SK-N-SH (cell line): ENCODE data around the gene PLCG2.

Experiments
- CHD2 ChIP-seq: fragments of 150-350 bp; IDR thresholded peaks from 2 replicates; pipeline ENCODE4 v1.6.1; 2018; ENCODE audit warnings: low read length; ENCODE audit not compliant: partially characterized antibody
- CTCF ChIP-seq: fragments of 200-600 bp; sonication (generic); IDR thresholded peaks from 2 replicates; pipeline ENCODE4 v1.6.1; 2017; ENCODE audit warnings: antibody characterized with exemption, mild to moderate bottlenecking, moderate library complexity
- ELF1 ChIP-seq: IDR thresholded peaks from 2 replicates; pipeline ENCODE4 v1.4.0; 2012
- EP300 ChIP-seq, 2 experiments: IDR thresholded peaks; 2 replicates each; pipeline versions ENCODE4 v1.4.0 to v1.6.1; 2012; ENCODE audit warnings: borderline replicate concordance in 1 of 2, low read depth in 1 of 2, low read length in 1 of 2
- GATA2 ChIP-seq: sonication (generic); formaldehyde crosslinking; IDR thresholded peaks from 2 replicates; pipeline ENCODE4 v1.5.0; 2020; ENCODE audit warnings: mild to moderate bottlenecking, missing genetic modification reagents
- JUND ChIP-seq: IDR thresholded peaks from 2 replicates; pipeline ENCODE4 v1.4.0; 2012
- MXI1 ChIP-seq: IDR thresholded peaks from 2 replicates; pipeline ENCODE4 v1.6.1; 2012; ENCODE audit warnings: mild to moderate bottlenecking, low read depth, low read length, improper control_type of control experiment
- POLR2AphosphoS5 ChIP-seq: IDR thresholded peaks from 2 replicates; pipeline ENCODE4 v1.6.1; 2012; ENCODE audit warnings: low read depth, low read length
- RFX5 ChIP-seq: IDR thresholded peaks from 2 replicates; pipeline ENCODE4 v1.6.1; 2012; ENCODE audit warnings: mild to moderate bottlenecking, improper control_type of control experiment, low read length
- SIN3A ChIP-seq: IDR thresholded peaks from 2 replicates; pipeline ENCODE4 v1.6.1; 2012; ENCODE audit warnings: low read depth, mild to moderate bottlenecking, low read length, moderate library complexity, borderline replicate concordance
- TAF1 ChIP-seq: IDR thresholded peaks from 2 replicates; pipeline ENCODE4 v1.6.1; 2012; ENCODE audit warnings: low read depth, mild to moderate bottlenecking, low read length, moderate library complexity, borderline replicate concordance
- TCF12 ChIP-seq: IDR thresholded peaks from 2 replicates; pipeline ENCODE4 v1.4.0; 2012
- ZBTB33 ChIP-seq: IDR thresholded peaks from 2 replicates; pipeline ENCODE4 v1.4.0; 2012; ENCODE audit warnings: low read depth, borderline replicate concordance

GRCh38 chr16:81920498-81920897 lies 141.4 kb downstream of the PLCG2 start:
- TF ChIP-seq POLR2AphosphoS5 (no peak), CTCF (no peak), TAF1 (no peak), RFX5 (no peak), EP300 (IDR thresholded peaks at IDR 0.05; ENCODE audit: borderline replicate concordance in 1 of 2, low read depth in 1 of 2, low read length in 1 of 2) (no peak), GATA2 (CRISPR knock-in tag) (no peak), MXI1 (no peak), CHD2 (no peak), JUND (no peak), TCF12 (no peak), ZBTB33 (no peak), ELF1 (no peak), SIN3A (no peak)
